ENCODE data around the gene TOB1. TPM values are rescaled to one million over a fixed set of nuclear protein-coding genes. Genes with fewer than 3 reads are reported as not detected.
"Not testable (repeated sequence)": the region's sequence is repeated elsewhere in the genome, so short reads cannot be mapped to it uniquely, and the experiment has no call there.

TOB1 gene
- total RNA-seq, 1 donor from 2014 or later: 26.2 TPM

GRCh38 chr17:50899559-50900319, 33.6 kb upstream of the TOB1 start:
- Mint-ChIP-seq H3K4me1 (peaks cover 44% of the 10 kb centered on the region), H3K4me3 (no peak overlapping the region)

GRCh38 chr17:50899005-50899460, 32.9 kb upstream of the TOB1 start:
- no peaks in the 10 kb centered on the region for H3K27me3 Mint-ChIP-seq (ENCODE audit: low read depth)
- H3K36me3 Mint-ChIP-seq (ENCODE audit: low read depth): no peaks in the 10 kb centered on the region
- no peak overlapping the region for H3K27ac Mint-ChIP-seq (ENCODE audit: unreplicated experiment)
- no peak for TF ChIP-seq CTCF (conservative IDR thresholded peaks at IDR 0.05)
- no peak overlapping the region for H3K4me3 Mint-ChIP-seq
- peaks cover 43% of the 10 kb centered on the region for H3K4me1 Mint-ChIP-seq
- DNase-seq (ENCODE audit: low read depth, low spot score): no peak
- H3K9me3 Mint-ChIP-seq: no peaks in the 10 kb centered on the region

More at GRCh38 chr17:50899559-50900319, 33.6 kb upstream of the TOB1 start:
- Mint-ChIP-seq H3K9me3 (no peaks in the 10 kb centered on the region), H3K27me3 (ENCODE audit: low read depth) (no peaks in the 10 kb centered on the region), H3K27ac (ENCODE audit: unreplicated experiment) (peak overlapping the region; percentile 93), H3K36me3 (ENCODE audit: low read depth) (no peaks in the 10 kb centered on the region)
- DNase-seq (ENCODE audit: low read depth, low spot score): no peak
- TF ChIP-seq CTCF (conservative IDR thresholded peaks at IDR 0.05): no peak

- no peaks in the 10 kb centered on the region for H3K27me3 Mint-ChIP-seq (ENCODE audit: low read depth)
- H3K9me3 Mint-ChIP-seq: no peaks in the 10 kb centered on the region
- DNase-seq (ENCODE audit: low read depth, low spot score): no peak
- no peaks in the 10 kb centered on the region for H3K36me3 Mint-ChIP-seq (ENCODE audit: low read depth)
- H3K4me3 Mint-ChIP-seq: no peak overlapping the region
- H3K4me1 Mint-ChIP-seq: peaks cover 42% of the 10 kb centered on the region
- H3K27ac Mint-ChIP-seq (ENCODE audit: unreplicated experiment): no peak overlapping the region
- no peak for TF ChIP-seq CTCF (conservative IDR thresholded peaks at IDR 0.05)
Observed at GRCh38 chr17:50898369-50899004, 32.3 kb upstream of the TOB1 start.

GRCh38 chr17:50894513-50894912, 28.4 kb upstream of the TOB1 start:
- H3K9me3 Mint-ChIP-seq; H3K4me3 Mint-ChIP-seq; DNase-seq (ENCODE audit: low read depth, low spot score); H3K27ac Mint-ChIP-seq (ENCODE audit: unreplicated experiment); H3K27me3 Mint-ChIP-seq (ENCODE audit: low read depth); H3K36me3 Mint-ChIP-seq (ENCODE audit: low read depth): not testable (repeated sequence)
- H3K4me1 Mint-ChIP-seq: peaks cover 33% of the 10 kb centered on the region

- peak; percentile 25 for DNase-seq (ENCODE audit: low read depth, low spot score)
- Mint-ChIP-seq H3K4me3 (peak overlapping the region; percentile 17), H3K27ac (ENCODE audit: unreplicated experiment) (peak overlapping the region; percentile 89)
Observed at GRCh38 chr17:50893183-50893993, 27.2 kb upstream of the TOB1 start.

More at GRCh38 chr17:50893183-50893993, 27.2 kb upstream of the TOB1 start:
- Mint-ChIP-seq H3K9me3 (no peaks in the 10 kb centered on the region), H3K27me3 (ENCODE audit: low read depth) (no peaks in the 10 kb centered on the region), H3K36me3 (ENCODE audit: low read depth) (no peaks in the 10 kb centered on the region), H3K4me1 (peaks cover 36% of the 10 kb centered on the region)
- TF ChIP-seq CTCF (conservative IDR thresholded peaks at IDR 0.05): no peak
